Urothelium cell line (cell line): ENCODE data around the gene FGD3.
A peak's percentile ranks its signal among the peaks of the same experiment; 100 is the strongest.

Source experiments
- DNase-seq: peaks from one replicate; pipeline ENCODE4 v3.0.0; 2011; ENCODE audit warnings: low spot score, mixed read lengths
- FAIRE-seq: peaks from 2 replicates; lab custom pipeline; 2011; peaks lifted over from hg19 to GRCh38; lab: Jason Lieb, UNC

FGD3 gene

GRCh38 chr9:93064392-93065134, 117.2 kb downstream of the FGD3 start:
- no peak for FAIRE-seq

GRCh38 chr9:93065135-93065720, 117.9 kb downstream of the FGD3 start:
- FAIRE-seq, result no peak
- DNase-seq, result no peak

More at GRCh38 chr9:93064392-93065134, 117.2 kb downstream of the FGD3 start:
- DNase-seq, result peak; percentile 68

- FAIRE-seq (no peak), DNase-seq (no peak)
Measured at GRCh38 chr9:93066978-93067603, 119.8 kb downstream of the FGD3 start.

- FAIRE-seq (no peak), DNase-seq (no peak)
Measured at GRCh38 chr9:93068956-93069355, 121.6 kb downstream of the FGD3 start.

GRCh38 chr9:93071464-93071863, 124.1 kb downstream of the FGD3 start:
- peak; percentile 90 for FAIRE-seq
- DNase-seq, result peak; percentile 41

- FAIRE-seq, result no peak
- DNase-seq, result no peak
Measured at GRCh38 chr9:93072383-93072795, 125.1 kb downstream of the FGD3 start.

GRCh38 chr9:93076101-93076791, 128.9 kb downstream of the FGD3 start:
- DNase-seq (no peak), FAIRE-seq (no peak)

- no peak for FAIRE-seq
Measured at GRCh38 chr9:93076792-93077128, 129.4 kb downstream of the FGD3 start.

GRCh38 chr9:93077367-93077766, 130.0 kb downstream of the FGD3 start:
- FAIRE-seq (no peak), DNase-seq (no peak)

More at GRCh38 chr9:93076792-93077128, 129.4 kb downstream of the FGD3 start:
- no peak for DNase-seq

- FAIRE-seq (no peak), DNase-seq (no peak)
Measured at GRCh38 chr9:93077811-93078210, 130.5 kb downstream of the FGD3 start.

- no peak for FAIRE-seq
- DNase-seq, result no peak
Measured at GRCh38 chr9:93079371-93079770, 132.0 kb downstream of the FGD3 start.

GRCh38 chr9:93080406-93080805, 133.1 kb downstream of the FGD3 start:
- DNase-seq (no peak), FAIRE-seq (no peak)

GRCh38 chr9:93081081-93081529, 133.8 kb downstream of the FGD3 start:
- DNase-seq, result no peak
- no peak for FAIRE-seq

GRCh38 chr9:93081931-93082330, 134.6 kb downstream of the FGD3 start:
- DNase-seq, result no peak

GRCh38 chr9:93082841-93083411, 135.6 kb downstream of the FGD3 start:
- FAIRE-seq, result no peak
- no peak for DNase-seq

More at GRCh38 chr9:93081931-93082330, 134.6 kb downstream of the FGD3 start:
- no peak for FAIRE-seq

- FAIRE-seq, result no peak
- DNase-seq, result no peak
Measured at GRCh38 chr9:93083592-93084470, 136.5 kb downstream of the FGD3 start.

- FAIRE-seq, result no peak
- DNase-seq, result no peak
Measured at GRCh38 chr9:93084471-93084881, 137.2 kb downstream of the FGD3 start.

- FAIRE-seq (no peak), DNase-seq (no peak)
Measured at GRCh38 chr9:93085676-93086075, 138.4 kb downstream of the FGD3 start.
